HG02759 (cell line): ENCODE data around the gene UBTD1.
"Not testable (repeated sequence)": the region's sequence is repeated elsewhere in the genome, so short reads cannot be mapped to it uniquely, and the experiment has no call there.

Source experiments
- ATAC-seq: cut with Tn5 transposase; IDR thresholded peaks from one replicate; pipeline ENCODE4 v1.9.1; 2021; ENCODE audit warnings: mild to moderate bottlenecking, moderate library complexity; ENCODE audit not compliant: unreplicated experiment

UBTD1 gene

GRCh38 chr10:97537186-97537869 is 38.6 kb downstream of the UBTD1 start:
- ATAC-seq = no peak

GRCh38 chr10:97538411-97538810 is 39.7 kb downstream of the UBTD1 start:
- ATAC-seq = no peak

GRCh38 chr10:97538839-97539238 is 40.1 kb downstream of the UBTD1 start:
- ATAC-seq = no peak

- ATAC-seq = no peak
These were observed 40.9 kb downstream of the UBTD1 start for GRCh38 chr10:97539523-97540200.

- no peak for ATAC-seq
These were observed 42.2 kb downstream of the UBTD1 start for GRCh38 chr10:97540669-97541500.

- no peak for ATAC-seq
These were observed 43.7 kb downstream of the UBTD1 start for GRCh38 chr10:97542169-97543024.

GRCh38 chr10:97543025-97543546 is 44.4 kb downstream of the UBTD1 start:
- ATAC-seq = peak; percentile 48

GRCh38 chr10:97546456-97547270 is 47.9 kb downstream of the UBTD1 start:
- no peak for ATAC-seq

- ATAC-seq = no peak
These were observed 48.5 kb downstream of the UBTD1 start for GRCh38 chr10:97547271-97547600.

GRCh38 chr10:97547962-97548361 is 49.2 kb downstream of the UBTD1 start:
- ATAC-seq = no peak

- no peak for ATAC-seq
These were observed 50.2 kb downstream of the UBTD1 start for GRCh38 chr10:97548828-97549455.

GRCh38 chr10:97549587-97550322 is 51.0 kb downstream of the UBTD1 start:
- no peak for ATAC-seq

- ATAC-seq = no peak
These were observed 51.8 kb downstream of the UBTD1 start for GRCh38 chr10:97550336-97551149.

- no peak for ATAC-seq
These were observed 52.5 kb downstream of the UBTD1 start for GRCh38 chr10:97551271-97551670.

- ATAC-seq = peak; percentile 85
These were observed 54.9 kb downstream of the UBTD1 start for GRCh38 chr10:97553575-97554031.

- ATAC-seq = not testable (repeated sequence)
These were observed 55.6 kb downstream of the UBTD1 start for GRCh38 chr10:97554336-97554735.

- not testable (repeated sequence) for ATAC-seq
These were observed 56.8 kb downstream of the UBTD1 start for GRCh38 chr10:97555541-97555940.
